Thyroid gland (tissue), 4 donors: Measurements from ENCODE around the gene TTF1. TPM values are rescaled to one million over a fixed set of nuclear protein-coding genes. Genes with fewer than 3 reads are reported as not detected.
A peak's percentile ranks its signal among the peaks of the same experiment; 100 is the strongest.

Experiments used
- DNase-seq, 2 donors: peaks; one replicate each; pipeline ENCODE4 v3.0.0-alpha.2; 2019
- H3K27ac ChIP-seq, 3 donors: fragments of 200-600 bp; sonication (generic); 1 replicate in 2 of 3; 2 replicates in 1 of 3; pipeline ENCODE4 v1.5.1; 2016 to 2019; ENCODE audit warnings: mild to moderate bottlenecking in 1 of 3, moderate library complexity in 1 of 3
- H3K27me3 ChIP-seq: fragments of 200-600 bp; sonication (generic); one replicate; pipeline ENCODE4 v1.5.1; 2019
- H3K36me3 ChIP-seq, 2 donors: fragments of 200-600 bp; sonication (generic); one replicate each; pipeline ENCODE4 v1.5.1; 2016 to 2019
- H3K4me1 ChIP-seq, 2 donors: fragments of 200-600 bp; sonication (generic); one replicate each; pipeline ENCODE4 v1.5.1; 2017 to 2019
- H3K4me3 ChIP-seq, 3 donors: fragments of 200-600 bp; sonication (generic); replicated peaks in 1 of 3; 1 replicate in 2 of 3; 2 replicates in 1 of 3; pipeline ENCODE4 v1.5.1; 2016; ENCODE audit warnings: mild to moderate bottlenecking in 1 of 3
- H3K9me3 ChIP-seq: fragments of 200-600 bp; sonication (generic); one replicate; pipeline ENCODE4 v1.5.1; 2017
- POLR2A ChIP-seq, 2 donors: fragments of 450-650 bp; IDR thresholded peaks; one replicate each; pipeline ENCODE4 v1.6.1; 2017; ENCODE audit warnings: antibody characterized with exemption in 2 of 2, mild to moderate bottlenecking in 2 of 2, moderate library complexity in 1 of 2
- WGBS, 2 donors: methylation state at CpG; one replicate each; pipeline ENCODE4 v1.1.5; 2017; 5-methylcytosine and 5-hydroxymethylcytosine counted together
- intact Hi-C: fragments of 100-400 bp; cut with DNase I; formaldehyde crosslinking; loops from one replicate; pipeline ENCODE4 v1.15.1; 2023
- total RNA-seq, 4 donors: library from RNA; depleted of rRNA; stranded (reverse); fragments of >200 nt; gene quantifications; one replicate each; pipeline ENCODE4 v1.2.3, GENCODE V29; 2016
- TF ChIP-seq, protein P1 (sequence below), 6 experiments: fragments of 200-600 bp in 3 of 6; fragments of 450-650 bp in 3 of 6; sonication (generic) in 3 of 6; IDR thresholded peaks; one replicate each; pipeline ENCODE4 v1.5.1; 2016 to 2019; ENCODE audit warnings: antibody characterized with exemption in 6 of 6, mild to moderate bottlenecking in 2 of 6, inconsistent platforms in 1 of 6, moderate library complexity in 1 of 6

Gene TTF1, protein sequence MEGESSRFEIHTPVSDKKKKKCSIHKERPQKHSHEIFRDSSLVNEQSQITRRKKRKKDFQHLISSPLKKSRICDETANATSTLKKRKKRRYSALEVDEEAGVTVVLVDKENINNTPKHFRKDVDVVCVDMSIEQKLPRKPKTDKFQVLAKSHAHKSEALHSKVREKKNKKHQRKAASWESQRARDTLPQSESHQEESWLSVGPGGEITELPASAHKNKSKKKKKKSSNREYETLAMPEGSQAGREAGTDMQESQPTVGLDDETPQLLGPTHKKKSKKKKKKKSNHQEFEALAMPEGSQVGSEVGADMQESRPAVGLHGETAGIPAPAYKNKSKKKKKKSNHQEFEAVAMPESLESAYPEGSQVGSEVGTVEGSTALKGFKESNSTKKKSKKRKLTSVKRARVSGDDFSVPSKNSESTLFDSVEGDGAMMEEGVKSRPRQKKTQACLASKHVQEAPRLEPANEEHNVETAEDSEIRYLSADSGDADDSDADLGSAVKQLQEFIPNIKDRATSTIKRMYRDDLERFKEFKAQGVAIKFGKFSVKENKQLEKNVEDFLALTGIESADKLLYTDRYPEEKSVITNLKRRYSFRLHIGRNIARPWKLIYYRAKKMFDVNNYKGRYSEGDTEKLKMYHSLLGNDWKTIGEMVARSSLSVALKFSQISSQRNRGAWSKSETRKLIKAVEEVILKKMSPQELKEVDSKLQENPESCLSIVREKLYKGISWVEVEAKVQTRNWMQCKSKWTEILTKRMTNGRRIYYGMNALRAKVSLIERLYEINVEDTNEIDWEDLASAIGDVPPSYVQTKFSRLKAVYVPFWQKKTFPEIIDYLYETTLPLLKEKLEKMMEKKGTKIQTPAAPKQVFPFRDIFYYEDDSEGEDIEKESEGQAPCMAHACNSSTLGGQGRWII
- 10 to 100 TPM; 10.8 to 19.3 (median 13.6) TPM for total RNA-seq

DNA sequence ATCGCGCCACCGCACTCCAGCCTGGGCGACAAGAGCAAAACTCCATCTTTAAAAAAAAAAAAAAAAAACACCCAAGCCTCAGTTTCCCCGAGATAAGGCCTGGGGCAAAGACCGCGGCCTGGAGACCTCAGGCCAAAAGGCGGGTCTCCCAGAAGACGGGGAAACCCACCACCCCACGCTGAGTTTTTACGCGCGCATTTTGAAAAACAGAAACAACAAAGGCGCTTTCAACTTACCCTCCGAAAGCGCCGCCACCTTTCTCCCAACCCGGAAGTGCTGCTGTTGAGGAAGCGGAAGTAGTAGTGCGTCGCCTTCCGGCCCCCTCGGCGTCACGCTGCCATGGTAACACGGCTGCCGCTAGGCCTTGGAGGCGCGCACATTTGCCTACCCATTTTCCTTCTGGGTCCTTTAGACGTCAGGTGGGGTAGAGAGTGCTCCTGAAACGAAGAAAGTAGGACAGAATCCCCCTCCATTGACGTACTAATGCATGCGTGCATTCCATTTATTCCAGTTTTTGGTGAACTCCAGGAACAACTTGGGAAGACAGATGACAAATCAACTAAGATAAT lies at the start of gene TTF1:
TTF1 (minus strand) TSS at position 287 of the 569 bp plus-strand sequence. CDS start 4,019 bp downstream, outside the sequence.
- WGBS, 2 donors: 1% methylated on average over 32 of the region's 33 CpGs
- Histone ChIP-seq H3K9me3 (no peaks in the 10 kb centered on the region), H3K27ac (no peak within 1 kb of the TSS), H3K4me1 (peaks cover 27 to 36% of the 10 kb centered on the region in 2 donors), H3K27me3 (peaks cover under 1% of the 10 kb centered on the region), H3K4me3 (peak within 1 kb of the TSS; percentile 55 to 97 (median 67)), H3K36me3 (no peaks in the 10 kb centered on the region)
- intact Hi-C loops: loop anchor here (5.0 kb wide), 2 partner anchors 49 to 171 kb away; no protein-coding TSS in a partner anchor
- DNase-seq: peak; percentile 88 to 91
- TF ChIP-seq POLR2A (IDR thresholded peaks at IDR 0.05): peak in 1 of 2 donors; percentile 49
- TF ChIP-seq, protein P1, sequence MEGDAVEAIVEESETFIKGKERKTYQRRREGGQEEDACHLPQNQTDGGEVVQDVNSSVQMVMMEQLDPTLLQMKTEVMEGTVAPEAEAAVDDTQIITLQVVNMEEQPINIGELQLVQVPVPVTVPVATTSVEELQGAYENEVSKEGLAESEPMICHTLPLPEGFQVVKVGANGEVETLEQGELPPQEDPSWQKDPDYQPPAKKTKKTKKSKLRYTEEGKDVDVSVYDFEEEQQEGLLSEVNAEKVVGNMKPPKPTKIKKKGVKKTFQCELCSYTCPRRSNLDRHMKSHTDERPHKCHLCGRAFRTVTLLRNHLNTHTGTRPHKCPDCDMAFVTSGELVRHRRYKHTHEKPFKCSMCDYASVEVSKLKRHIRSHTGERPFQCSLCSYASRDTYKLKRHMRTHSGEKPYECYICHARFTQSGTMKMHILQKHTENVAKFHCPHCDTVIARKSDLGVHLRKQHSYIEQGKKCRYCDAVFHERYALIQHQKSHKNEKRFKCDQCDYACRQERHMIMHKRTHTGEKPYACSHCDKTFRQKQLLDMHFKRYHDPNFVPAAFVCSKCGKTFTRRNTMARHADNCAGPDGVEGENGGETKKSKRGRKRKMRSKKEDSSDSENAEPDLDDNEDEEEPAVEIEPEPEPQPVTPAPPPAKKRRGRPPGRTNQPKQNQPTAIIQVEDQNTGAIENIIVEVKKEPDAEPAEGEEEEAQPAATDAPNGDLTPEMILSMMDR (IDR thresholded peaks at IDR 0.05): no peak

DNA sequence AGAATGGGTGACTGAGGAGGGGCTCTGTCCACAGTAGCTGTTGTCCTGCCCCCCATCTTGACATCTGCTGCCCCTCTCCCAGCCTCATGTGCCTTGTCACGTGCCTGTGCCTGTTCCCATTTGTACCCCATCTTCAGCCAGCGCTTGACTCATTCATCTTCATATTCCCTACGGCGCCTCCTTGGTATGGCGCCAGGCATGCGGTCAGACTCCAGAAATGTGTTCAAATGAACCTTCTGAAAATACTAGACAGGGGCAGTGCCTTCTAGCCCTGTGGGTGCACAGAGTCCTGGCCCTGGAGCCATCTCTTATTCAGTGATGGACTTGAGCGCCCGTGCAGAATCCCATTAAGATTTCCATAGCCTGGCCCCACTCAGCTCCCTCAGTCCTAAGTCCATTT lies 49.6 kb upstream of the TTF1 start:
- Histone ChIP-seq H3K4me1 (no peaks in the 10 kb centered on the region), H3K27me3 (no peaks in the 10 kb centered on the region), H3K27ac (no peak overlapping the region), H3K4me3 (no peak overlapping the region), H3K36me3 (no peaks in the 10 kb centered on the region), H3K9me3 (no peaks in the 10 kb centered on the region)
- intact Hi-C loops: no loop called here
- 84 to 90% methylated on average over 8 of the region's 8 CpGs for WGBS, 2 donors
- no peak for DNase-seq
- no peak for TF ChIP-seq POLR2A (IDR thresholded peaks at IDR 0.05)
- TF ChIP-seq, protein P1 (IDR thresholded peaks at IDR 0.05): no peak

DNA sequence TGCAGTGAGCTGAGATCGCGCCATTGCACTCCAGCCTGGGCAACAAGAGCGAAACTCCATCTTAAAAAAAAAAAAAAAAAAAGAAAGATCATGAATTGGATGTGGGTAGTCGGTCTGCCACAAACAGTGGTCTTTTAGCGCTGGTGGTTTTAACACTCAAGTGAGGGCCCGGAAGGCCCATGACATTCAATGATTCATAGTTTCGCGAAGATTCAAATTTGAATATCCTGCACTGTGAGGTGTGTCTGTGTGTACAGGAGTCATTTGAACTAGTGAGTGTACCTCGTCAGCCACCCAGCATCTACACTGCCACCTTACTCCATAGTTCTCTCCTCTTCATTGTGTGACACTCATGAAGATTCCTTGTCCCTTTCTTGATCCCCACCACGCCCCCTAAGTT lies 44.6 kb upstream of the TTF1 start:
- Histone ChIP-seq H3K4me1 (no peaks in the 10 kb centered on the region), H3K9me3 (no peaks in the 10 kb centered on the region), H3K4me3 (no peak overlapping the region), H3K27ac (no peak overlapping the region), H3K27me3 (no peaks in the 10 kb centered on the region), H3K36me3 (no peaks in the 10 kb centered on the region)
- TF ChIP-seq, protein P1 (IDR thresholded peaks at IDR 0.05): no peak
- TF ChIP-seq POLR2A (IDR thresholded peaks at IDR 0.05): no peak
- WGBS, 2 donors: 78 to 93% methylated on average over 10 of the region's 10 CpGs
- intact Hi-C loops: no loop called here
- no peak for DNase-seq

DNA sequence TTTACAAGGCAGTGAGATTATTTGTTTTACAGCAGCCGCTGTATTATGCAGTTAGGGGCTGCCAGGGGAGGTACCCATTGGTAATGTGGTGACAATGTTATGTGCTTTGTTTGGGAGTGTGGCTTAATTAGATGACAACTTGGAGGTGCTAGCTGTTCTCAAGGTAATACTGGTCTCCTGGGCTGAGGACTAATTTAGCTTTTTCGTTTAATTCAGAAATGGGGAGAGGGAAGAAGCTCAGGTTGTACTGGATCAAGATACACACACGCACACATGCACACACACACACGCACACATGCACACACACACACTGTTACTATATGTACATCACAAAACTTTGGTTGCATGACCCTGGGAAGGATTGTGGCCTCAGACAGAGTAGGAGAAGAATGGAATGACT lies 41.3 kb upstream of the TTF1 start:
- no peaks in the 10 kb centered on the region for H3K9me3 ChIP-seq
- DNase-seq: no peak
- no peak for TF ChIP-seq POLR2A (IDR thresholded peaks at IDR 0.05)
- TF ChIP-seq, protein P1 (IDR thresholded peaks at IDR 0.05): no peak
- no peaks in the 10 kb centered on the region for H3K27me3 ChIP-seq
- H3K36me3 ChIP-seq: no peaks in the 10 kb centered on the region
- no peak overlapping the region for H3K4me3 ChIP-seq
- WGBS, 2 donors: 87 to 94% methylated on average over 4 of the region's 4 CpGs
- H3K4me1 ChIP-seq: no peaks in the 10 kb centered on the region
- no peak overlapping the region for H3K27ac ChIP-seq
- intact Hi-C loops: no loop called here
